Caco-2 (cell line): Measurements from ENCODE around the gene MAP3K15. TPM values are rescaled to one million over a fixed set of nuclear protein-coding genes. Genes with fewer than 3 reads are reported as not detected.

Source experiments
- BruUV-seq: library from RNA; stranded (reverse); fragments of 400-500 nt; replicated peaks from 2 replicates; lab custom pipeline; 2021; lab: Mats Ljungman, UMichigan
- CTCF ChIA-PET: fragments of 300-600 bp; sonication (Branson Sonifier 250); formaldehyde crosslinking; loops from one replicate; lab custom pipeline; 2022; ENCODE audit warnings: antibody characterized with exemption; lab: Charles Lee
- POLR2A ChIA-PET: fragments of 300-600 bp; sonication (Branson Sonifier 250); formaldehyde crosslinking; loops from one replicate; lab custom pipeline; 2022; ENCODE audit warnings: antibody characterized with exemption; lab: Charles Lee
- DNase-seq, 2 experiments: peaks; one replicate each; pipeline versions ENCODE4 v3.0.0 to v3.0.0-alpha.2; 2020 to 2022
- H3K27me3 ChIP-seq: replicated peaks from 2 replicates; pipeline ENCODE4 v1.6.0; 2011; ENCODE audit warnings: low read length; ENCODE audit not compliant: control insufficient read depth, insufficient read depth
- H3K36me3 ChIP-seq: 2 replicates; pipeline ENCODE4 v1.5.1; 2011; ENCODE audit warnings: low read length; ENCODE audit not compliant: control insufficient read depth, insufficient read depth
- H3K4me1 ChIP-seq: fragments of 250-450 bp; sonication (Bioruptor Pico); 2 replicates; pipeline ENCODE4 v1.5.1; 2020; ENCODE audit warnings: mild to moderate bottlenecking
- H3K4me3 ChIP-seq: 2 replicates; pipeline ENCODE4 v1.5.1; 2011; ENCODE audit warnings: low read depth, mild to moderate bottlenecking, control low read depth, low read length
- H3K9me3 ChIP-seq: fragments of 250-450 bp; sonication (Bioruptor Pico); 2 replicates; pipeline ENCODE4 v1.5.1; 2020; ENCODE audit warnings: mild to moderate bottlenecking, moderate library complexity
- H3K27ac Mint-ChIP-seq: one replicate; pipeline ENCODE4 v1.8.0; 2022; ENCODE audit warnings: mixed read lengths; ENCODE audit not compliant: unreplicated experiment
- H3K27me3 Mint-ChIP-seq: one replicate; pipeline ENCODE4 v1.8.0; 2022; ENCODE audit warnings: mixed read lengths; ENCODE audit not compliant: insufficient read depth, unreplicated experiment
- H3K36me3 Mint-ChIP-seq: one replicate; pipeline ENCODE4 v1.8.0; 2022; ENCODE audit warnings: mild to moderate bottlenecking, mixed read lengths; ENCODE audit not compliant: insufficient read depth, unreplicated experiment
- H3K4me1 Mint-ChIP-seq: one replicate; pipeline ENCODE4 v1.8.0; 2022; ENCODE audit warnings: low read depth, mixed read lengths; ENCODE audit not compliant: unreplicated experiment
- H3K4me3 Mint-ChIP-seq: one replicate; pipeline ENCODE4 v1.8.0; 2022; ENCODE audit warnings: mild to moderate bottlenecking, moderate library complexity, mixed read lengths; ENCODE audit not compliant: unreplicated experiment
- H3K9me3 Mint-ChIP-seq: one replicate; pipeline ENCODE4 v1.8.0; 2022; ENCODE audit warnings: mixed read lengths; ENCODE audit not compliant: unreplicated experiment
- CTCF ChIP-seq, 2 experiments: fragments of 200-600 bp in 1 of 2; IDR thresholded peaks; 1 replicate in 1 of 2; 2 replicates in 1 of 2; pipeline versions ENCODE4 v1.5.1 to v1.8.0; 2011 to 2022; ENCODE audit warnings: antibody characterized with exemption in 1 of 2, control low read depth in 1 of 2, inconsistent platforms in 1 of 2, low read depth in 1 of 2, low read length in 1 of 2, mild to moderate bottlenecking in 1 of 2, moderate library complexity in 1 of 2; ENCODE audit not compliant: insufficient read depth in 1 of 2, severe bottlenecking in 1 of 2, unreplicated experiment in 1 of 2
- intact Hi-C: fragments of 100-400 bp; cut with micrococcal nuclease; formaldehyde crosslinking; loops from one replicate; pipeline ENCODE4 v1.10.0; 2022; ENCODE audit not compliant: unreplicated experiment
- total RNA-seq: library from RNA; stranded (reverse); gene quantifications from 2 replicates; pipeline ENCODE4 v1.2.3, GENCODE V29; 2022

Gene MAP3K15
- total RNA-seq, 1 experiment from 2014 or later, result 1.3 TPM

- H3K27me3 Mint-ChIP-seq, result no peaks in the 10 kb centered on the region
- Histone ChIP-seq H3K4me1 (no peaks in the 10 kb centered on the region), H3K36me3 (no peaks in the 10 kb centered on the region), H3K27me3 (no peaks in the 10 kb centered on the region), H3K9me3 (no peaks in the 10 kb centered on the region), H3K4me3 (peak overlapping the region; percentile 37)
- H3K4me3 Mint-ChIP-seq, result peak overlapping the region; percentile 79
- no peaks in the 10 kb centered on the region for H3K9me3 Mint-ChIP-seq
- peak overlapping the region; percentile 89 for H3K27ac Mint-ChIP-seq
- intact Hi-C loops, result no loop called here
- CTCF ChIA-PET, result no interaction called here
- POLR2A ChIA-PET, result no interaction called here
- peaks cover 5% of the 10 kb centered on the region for H3K36me3 Mint-ChIP-seq
- TF ChIP-seq CTCF (IDR thresholded peaks at IDR 0.05; ENCODE audit: insufficient read depth in 1 of 2, low read depth in 1 of 2, low read length in 1 of 2, severe bottlenecking in 1 of 2, unreplicated experiment in 1 of 2), result no peak
- peaks cover 11% of the 10 kb centered on the region for H3K4me1 Mint-ChIP-seq
- TSS peak; percentile 75 for BruUV-seq
- DNase-seq, result no peak
Measured at GRCh38 chrX:19343085-19343534, 172.2 kb downstream of the MAP3K15 start.

- no peaks in the 10 kb centered on the region for H3K27me3 Mint-ChIP-seq
- Histone ChIP-seq H3K36me3 (no peaks in the 10 kb centered on the region), H3K4me3 (no peak overlapping the region), H3K27me3 (no peaks in the 10 kb centered on the region), H3K4me1 (no peaks in the 10 kb centered on the region), H3K9me3 (no peaks in the 10 kb centered on the region)
- H3K4me1 Mint-ChIP-seq, result peaks cover 11% of the 10 kb centered on the region
- ChIA-PET CTCF (no interaction called here), POLR2A (no interaction called here)
- H3K36me3 Mint-ChIP-seq, result peaks cover 5% of the 10 kb centered on the region
- H3K4me3 Mint-ChIP-seq, result peak overlapping the region; percentile 79
- no peak for TF ChIP-seq CTCF (IDR thresholded peaks at IDR 0.05; ENCODE audit: insufficient read depth in 1 of 2, low read depth in 1 of 2, low read length in 1 of 2, severe bottlenecking in 1 of 2, unreplicated experiment in 1 of 2)
- intact Hi-C loops, result no loop called here
- H3K9me3 Mint-ChIP-seq, result no peaks in the 10 kb centered on the region
- H3K27ac Mint-ChIP-seq, result peak overlapping the region; percentile 89
- BruUV-seq, result no TSS peak
- no peak for DNase-seq
Measured at GRCh38 chrX:19342331-19342906, 172.9 kb downstream of the MAP3K15 start.

- peaks cover 9% of the 10 kb centered on the region for H3K27me3 Mint-ChIP-seq
- no peak overlapping the region for H3K27ac Mint-ChIP-seq
- peak; percentile 5 to 36 for TF ChIP-seq CTCF (IDR thresholded peaks at IDR 0.05; ENCODE audit: insufficient read depth in 1 of 2, low read depth in 1 of 2, low read length in 1 of 2, severe bottlenecking in 1 of 2, unreplicated experiment in 1 of 2)
- ChIA-PET POLR2A (no interaction called here), CTCF (interaction anchor here (0.7 to 1.4 kb wide), 2 partner anchors 318 to 399 kb away, joined by 3 to 4 read pairs; no protein-coding TSS in a partner anchor)
- no peak overlapping the region for H3K4me3 ChIP-seq
- no TSS peak for BruUV-seq
- intact Hi-C loops, result loop anchor here (2.0 to 5.0 kb wide), 2 partner anchors 318 to 403 kb away; no protein-coding TSS in a partner anchor
- H3K36me3 Mint-ChIP-seq, result no peaks in the 10 kb centered on the region
- no peak overlapping the region for H3K4me3 Mint-ChIP-seq
- H3K4me1 ChIP-seq, result no peaks in the 10 kb centered on the region
- no peaks in the 10 kb centered on the region for H3K36me3 ChIP-seq
- H3K9me3 Mint-ChIP-seq, result no peaks in the 10 kb centered on the region
- peak in 1 of 2 experiments; percentile 16 for DNase-seq
- H3K9me3 ChIP-seq, result no peaks in the 10 kb centered on the region; the same call in 1 of the 2 replicates
- no peaks in the 10 kb centered on the region for H3K27me3 ChIP-seq
- no peaks in the 10 kb centered on the region for H3K4me1 Mint-ChIP-seq
Measured at GRCh38 chrX:19334945-19335626, 180.2 kb downstream of the MAP3K15 start.
